H1 (cell line): ENCODE data around the gene TBC1D4. TPM values are rescaled to one million over a fixed set of nuclear protein-coding genes. Genes with fewer than 3 reads are reported as not detected.

Experiments
- CREB1 ChIP-seq: IDR thresholded peaks from 2 replicates; pipeline ENCODE4 v1.6.1; 2012; ENCODE audit warnings: inconsistent platforms
- SRF ChIP-seq: IDR thresholded peaks from 2 replicates; pipeline ENCODE4 v1.6.1; 2011; ENCODE audit warnings: mild to moderate bottlenecking, low read depth, low read length, moderate library complexity
- TAF1 ChIP-seq: IDR thresholded peaks from 2 replicates; pipeline ENCODE4 v1.6.1; 2011; ENCODE audit warnings: mild to moderate bottlenecking, low read depth, low read length
- polyA plus RNA-seq, 7 experiments: library from polyadenylated mRNA; depleted of rRNA in 3 of 7; stranded (reverse) in 5 of 7; unstranded in 2 of 7; fragments of >200 nt in 5 of 7; fragments of 200-250 nt in 2 of 7; gene quantifications; 1 replicate in 5 of 7; 2 replicates in 1 of 7; 4 replicates in 1 of 7; pipeline versions ENCODE4 v1.2.1 to v1.2.3, GENCODE V29; 2011 to 2013; ENCODE audit warnings: missing spikeins in 2 of 7, mixed read lengths in 2 of 7
- total RNA-seq: library from RNA; stranded (reverse); fragmentation: NEBNext Ultra II Directional; extraction: Animal tissue kit (Norgen Biotek cat#: 25700); gene quantifications from 2 replicates; pipeline ENCODE4 v1.2.1, GENCODE V29; 2021
- TF ChIP-seq, protein P1 (sequence below): IDR thresholded peaks from 2 replicates; pipeline ENCODE4 v1.6.1; 2012; ENCODE audit warnings: low read length, inconsistent platforms

The TBC1D4 gene
- total and polyA plus RNA-seq, 2 of the 8 experiments (the other 6 are each of a cell fraction or from before 2014, with no cell fraction given) = 16.7 to 39.0 TPM

DNA sequence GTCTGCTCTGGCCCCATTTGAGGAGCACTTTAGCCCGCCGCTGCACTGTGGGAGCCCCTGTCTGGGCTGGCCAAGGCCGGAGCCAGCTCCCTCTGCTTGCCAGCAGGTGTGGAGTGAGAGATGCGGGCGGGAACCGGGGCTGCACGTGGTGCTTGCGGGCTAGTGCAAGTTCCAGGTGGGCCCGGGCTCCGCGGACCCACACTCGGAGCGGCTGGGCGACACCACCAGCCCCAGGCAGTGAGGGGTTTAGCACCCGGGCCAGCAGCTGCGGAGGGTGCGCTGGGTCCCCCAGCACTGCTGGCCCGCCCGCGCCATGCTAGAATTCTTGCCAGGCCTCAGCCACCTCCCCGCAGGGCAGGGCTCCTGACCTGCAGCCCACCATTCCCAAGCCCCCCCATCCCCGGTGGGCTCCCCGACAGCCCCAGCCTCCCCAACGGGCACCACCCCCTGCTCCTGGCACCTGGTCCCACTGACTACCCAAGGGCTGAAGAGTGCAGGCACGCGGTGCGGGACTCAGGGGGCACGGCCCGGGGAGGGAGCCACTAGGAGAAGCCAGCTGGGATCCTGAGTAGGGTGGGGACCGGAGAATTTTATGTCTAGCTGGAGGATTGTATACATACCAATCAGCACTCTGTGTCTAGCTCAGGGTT lies 36.6 kb upstream of the TBC1D4 start (continued):
- TF ChIP-seq SRF (no peak), TAF1 (no peak), CREB1 (no peak)
- TF ChIP-seq, protein P1, sequence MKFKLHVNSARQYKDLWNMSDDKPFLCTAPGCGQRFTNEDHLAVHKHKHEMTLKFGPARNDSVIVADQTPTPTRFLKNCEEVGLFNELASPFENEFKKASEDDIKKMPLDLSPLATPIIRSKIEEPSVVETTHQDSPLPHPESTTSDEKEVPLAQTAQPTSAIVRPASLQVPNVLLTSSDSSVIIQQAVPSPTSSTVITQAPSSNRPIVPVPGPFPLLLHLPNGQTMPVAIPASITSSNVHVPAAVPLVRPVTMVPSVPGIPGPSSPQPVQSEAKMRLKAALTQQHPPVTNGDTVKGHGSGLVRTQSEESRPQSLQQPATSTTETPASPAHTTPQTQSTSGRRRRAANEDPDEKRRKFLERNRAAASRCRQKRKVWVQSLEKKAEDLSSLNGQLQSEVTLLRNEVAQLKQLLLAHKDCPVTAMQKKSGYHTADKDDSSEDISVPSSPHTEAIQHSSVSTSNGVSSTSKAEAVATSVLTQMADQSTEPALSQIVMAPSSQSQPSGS = no peak
- TF ChIP-seq, all 59 proteins: peak for 0
